ENCODE measurements around the gene C11orf52.
A peak's percentile ranks its signal among the peaks of the same experiment; 100 is the strongest.

C11orf52 gene, protein sequence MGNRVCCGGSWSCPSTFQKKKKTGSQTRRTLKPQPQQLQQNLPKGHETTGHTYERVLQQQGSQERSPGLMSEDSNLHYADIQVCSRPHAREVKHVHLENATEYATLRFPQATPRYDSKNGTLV

DNA sequence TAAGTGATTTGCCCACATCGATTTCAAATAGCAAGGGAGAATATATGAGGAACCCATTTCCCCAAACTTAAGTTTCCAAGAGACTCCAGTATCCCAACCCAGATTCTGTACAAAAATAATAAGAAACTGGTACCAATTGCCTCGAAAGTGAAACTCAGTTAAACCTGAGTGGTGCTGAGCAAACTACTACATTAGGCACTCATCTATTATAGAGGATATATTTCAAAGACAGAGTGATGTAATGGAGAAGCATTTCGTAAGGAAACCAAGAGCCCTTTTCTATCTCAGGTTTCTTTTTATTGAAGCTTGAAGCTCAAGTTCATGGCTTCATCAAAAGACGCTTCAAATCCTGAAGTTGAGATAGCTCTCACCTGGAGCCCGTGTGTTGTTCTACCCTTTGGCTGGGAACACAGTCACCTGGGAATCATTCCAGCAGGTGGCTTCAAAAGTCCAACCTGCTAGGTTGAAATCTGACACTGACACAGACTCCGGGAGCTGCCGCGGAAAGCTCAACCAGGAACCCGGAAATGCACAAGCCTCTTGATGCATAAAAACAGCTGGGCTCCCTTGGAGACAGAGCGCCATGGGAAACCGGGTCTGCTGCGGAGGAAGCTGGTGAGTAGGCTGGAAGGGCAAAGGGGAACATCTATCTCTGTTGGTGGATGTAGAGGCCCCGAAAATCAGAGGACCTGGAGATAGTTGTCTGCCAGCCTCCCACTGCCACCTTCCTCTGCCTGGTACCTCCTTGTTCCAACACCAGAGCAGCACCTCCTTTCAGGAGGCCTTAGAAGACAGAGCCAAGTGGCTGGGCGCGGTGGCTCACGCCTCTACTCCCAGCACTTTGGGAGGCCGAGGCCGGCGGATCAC is at the start of gene C11orf52:
TSS of gene C11orf52 (plus strand) at position 524 of the 867 bp plus-strand sequence. CDS start at position 584, 60 bp downstream.
- Histone ChIP-seq H3K27me3 (replicated peaks; ENCODE audit: control insufficient read depth, insufficient read depth, low read length) (no peaks in the 10 kb centered on the region), H3K4me3 (replicated peaks; ENCODE audit: low read depth, low read length) (no peak within 1 kb of the TSS), H3K36me3 (ENCODE audit: control insufficient read depth, insufficient read depth, low read length) (no peaks in the 10 kb centered on the region)
- TF ChIP-seq CTCF (IDR thresholded peaks at IDR 0.05; ENCODE audit: insufficient read depth, low read length, poor library complexity, severe bottlenecking): no peak
- DNase-seq (ENCODE audit: extremely low read depth, insufficient read length): no peak

DNA sequence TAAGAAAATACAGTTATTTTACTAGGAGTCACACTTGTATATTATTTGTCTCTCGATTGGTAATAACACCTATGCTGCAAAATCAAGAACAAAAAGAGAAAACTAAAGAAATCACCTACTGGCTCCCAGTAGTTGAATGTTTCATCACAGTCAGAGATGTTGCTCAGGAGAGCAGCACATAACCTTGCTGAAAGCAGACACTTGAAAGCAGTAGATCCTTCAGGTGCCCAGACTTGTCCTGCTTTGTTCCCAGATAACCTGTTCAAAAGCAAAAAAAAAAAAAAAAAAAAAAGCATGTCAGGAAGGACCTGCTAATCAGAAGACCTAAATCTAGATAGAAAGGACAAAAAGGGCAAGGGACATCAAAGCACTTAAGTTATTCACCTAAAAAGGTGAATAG is 48.6 kb upstream of the C11orf52 start:
- TF ChIP-seq CTCF (IDR thresholded peaks at IDR 0.05; ENCODE audit: insufficient read depth, low read length, poor library complexity, severe bottlenecking): no peak
- no peak for DNase-seq (ENCODE audit: extremely low read depth, insufficient read length)
- Histone ChIP-seq H3K4me3 (replicated peaks; ENCODE audit: low read depth, low read length) (peak overlapping the region; percentile 13; the same call in 1 of the 2 replicates), H3K36me3 (ENCODE audit: control insufficient read depth, insufficient read depth, low read length) (peaks cover 5% of the 10 kb centered on the region), H3K27me3 (replicated peaks; ENCODE audit: control insufficient read depth, insufficient read depth, low read length) (no peaks in the 10 kb centered on the region)

GRCh38 chr11:111870522-111870885 is 48.2 kb upstream of the C11orf52 start:
- no peak for TF ChIP-seq CTCF (IDR thresholded peaks at IDR 0.05; ENCODE audit: insufficient read depth, low read length, poor library complexity, severe bottlenecking)
- Histone ChIP-seq H3K36me3 (ENCODE audit: control insufficient read depth, insufficient read depth, low read length) (peaks cover 6% of the 10 kb centered on the region), H3K27me3 (replicated peaks; ENCODE audit: control insufficient read depth, insufficient read depth, low read length) (no peaks in the 10 kb centered on the region), H3K4me3 (replicated peaks; ENCODE audit: low read depth, low read length) (peak overlapping the region; percentile 70)
- DNase-seq (ENCODE audit: extremely low read depth, insufficient read length): no peak

DNA sequence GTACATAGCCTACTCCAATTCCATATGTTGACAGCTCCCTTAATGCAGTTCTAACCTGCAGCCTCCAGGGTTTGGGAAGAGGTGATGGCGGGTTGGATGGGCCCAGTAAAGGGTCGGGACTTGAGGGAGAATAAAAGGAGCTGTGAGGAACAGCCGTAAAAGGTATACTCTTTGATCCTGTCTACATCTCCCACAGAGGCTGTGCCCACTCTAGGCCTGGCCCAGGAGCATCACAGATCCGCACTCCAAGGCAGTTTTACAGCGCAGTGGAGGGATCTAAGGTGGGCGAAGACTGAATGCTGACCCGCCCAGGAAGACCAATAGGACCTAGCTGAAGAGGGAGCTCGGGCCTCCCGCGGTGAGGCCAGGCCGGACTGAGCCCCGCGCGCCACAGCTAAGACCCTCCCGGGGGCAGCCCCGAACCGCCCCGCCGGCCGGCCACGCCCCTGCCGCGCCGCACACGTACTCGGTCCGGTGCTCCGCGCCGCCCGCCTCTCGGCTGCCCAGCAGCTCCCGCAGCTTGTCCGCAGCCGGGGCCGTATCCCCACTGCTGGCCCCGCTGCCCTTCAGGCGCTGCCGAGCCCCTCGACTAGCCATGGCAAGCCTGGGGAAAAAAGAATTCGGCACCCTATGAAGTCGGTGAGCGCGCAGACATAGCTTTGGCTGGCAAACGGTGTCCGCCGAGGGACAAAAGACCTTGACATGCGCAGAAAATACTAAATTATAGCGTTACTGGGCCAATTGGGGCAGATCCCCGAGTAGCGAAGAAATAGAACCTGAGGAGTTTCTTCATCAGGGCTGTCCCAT is 47.6 kb upstream of the C11orf52 start, which contains the start of gene ALG9:
TSS of gene ALG9 (minus strand) at position 696 of the 807 bp plus-strand sequence. CDS start at position 597, 99 bp downstream.
- peaks cover 8% of the 10 kb centered on the region for H3K36me3 ChIP-seq (ENCODE audit: control insufficient read depth, insufficient read depth, low read length)
- H3K27me3 ChIP-seq (replicated peaks; ENCODE audit: control insufficient read depth, insufficient read depth, low read length): no peaks in the 10 kb centered on the region
- TF ChIP-seq CTCF (IDR thresholded peaks at IDR 0.05; ENCODE audit: insufficient read depth, low read length, poor library complexity, severe bottlenecking): no peak
- peak within 1 kb of the TSS; percentile 70 for H3K4me3 ChIP-seq (replicated peaks; ENCODE audit: low read depth, low read length)
- DNase-seq (ENCODE audit: extremely low read depth, insufficient read length): peak; percentile 89

DNA sequence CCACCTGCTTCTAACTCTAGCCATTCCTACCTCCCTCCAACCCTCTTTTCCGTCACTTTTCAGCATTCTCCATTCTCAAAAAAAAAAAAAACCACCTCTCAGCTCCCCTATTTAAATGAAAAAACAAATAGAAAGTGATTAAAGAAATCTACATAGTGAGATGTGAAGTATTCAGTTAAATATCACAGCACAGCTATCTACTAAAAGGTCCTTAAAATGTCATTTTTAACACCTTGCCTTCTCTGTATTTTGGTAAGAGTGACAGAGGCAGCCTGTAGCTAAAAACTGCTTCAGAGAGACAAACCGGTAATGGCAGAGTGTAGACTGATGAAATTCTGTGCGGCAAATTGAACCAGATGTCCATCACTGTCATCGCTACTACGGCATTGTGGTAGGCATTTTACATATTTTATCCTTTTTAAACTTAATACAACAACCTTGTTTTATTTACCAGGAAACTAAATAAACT is 47.0 kb upstream of the C11orf52 start:
- TF ChIP-seq CTCF (IDR thresholded peaks at IDR 0.05; ENCODE audit: insufficient read depth, low read length, poor library complexity, severe bottlenecking): no peak
- Histone ChIP-seq H3K4me3 (replicated peaks; ENCODE audit: low read depth, low read length) (peak overlapping the region; percentile 70), H3K36me3 (ENCODE audit: control insufficient read depth, insufficient read depth, low read length) (peaks cover 6% of the 10 kb centered on the region), H3K27me3 (replicated peaks; ENCODE audit: control insufficient read depth, insufficient read depth, low read length) (no peaks in the 10 kb centered on the region)
- DNase-seq (ENCODE audit: extremely low read depth, insufficient read length): peak; percentile 3
